Kidney (tissue), 14 donors: ENCODE measurements around the gene AHDC1. TPM values are rescaled to one million over a fixed set of nuclear protein-coding genes. Genes with fewer than 3 reads are reported as not detected.
"Not testable (repeated sequence)": the region's sequence is repeated elsewhere in the genome, so short reads cannot be mapped to it uniquely, and the experiment has no call there.

ENCODE experiments used
- DNase-seq, 5 donors: peaks; one replicate each; pipeline ENCODE4 v3.0.0-alpha.2; 2013 to 2020
- FAIRE-seq: peaks from 2 replicates; lab custom pipeline; 2012; peaks lifted over from hg19 to GRCh38; lab: Jason Lieb, UNC
- H3K27ac ChIP-seq, 2 donors: one replicate each; pipeline ENCODE4 v1.7.0; 2013; ENCODE audit warnings: low read depth in 2 of 2, low read length in 2 of 2, inconsistent platforms in 1 of 2
- H3K27me3 ChIP-seq: one replicate; pipeline ENCODE4 v1.7.1; 2013; ENCODE audit warnings: low read length, inconsistent platforms; ENCODE audit not compliant: control insufficient read depth, insufficient read depth
- H3K36me3 ChIP-seq, 3 donors: one replicate each; pipeline versions ENCODE4 v1.7.0 to v1.7.1; 2013; ENCODE audit warnings: low read length in 3 of 3, control low read depth in 1 of 3, inconsistent platforms in 1 of 3; ENCODE audit not compliant: insufficient read depth in 3 of 3, control insufficient read depth in 2 of 3
- H3K4me1 ChIP-seq, 3 donors: one replicate each; pipeline versions ENCODE4 v1.7.0 to v1.7.1; 2013; ENCODE audit warnings: low read length in 3 of 3, inconsistent platforms in 1 of 3, low read depth in 1 of 3; ENCODE audit not compliant: control insufficient read depth in 2 of 3, insufficient read depth in 2 of 3
- H3K4me3 ChIP-seq, 3 donors: one replicate each; pipeline versions ENCODE4 v1.7.0 to v1.8.1; 2013; ENCODE audit warnings: low read length in 3 of 3, control low read depth in 1 of 3, inconsistent platforms in 1 of 3
- H3K9ac ChIP-seq, 3 donors: one replicate each; pipeline versions ENCODE4 v1.7.0 to v1.7.1; 2013; ENCODE audit warnings: low read length in 3 of 3, control low read depth in 1 of 3, inconsistent platforms in 1 of 3
- H3K9me3 ChIP-seq, 3 donors: one replicate each; pipeline versions ENCODE4 v1.7.0 to v1.7.1; 2013; ENCODE audit warnings: low read length in 3 of 3, control low read depth in 1 of 3, inconsistent platforms in 1 of 3; ENCODE audit not compliant: control insufficient read depth in 2 of 3, insufficient read depth in 1 of 3
- intact Hi-C: fragments of 100-400 bp; cut with DNase I; formaldehyde crosslinking; loops from one replicate; pipeline ENCODE4 v1.11.1; 2022
- polyA plus RNA-seq: library from polyadenylated mRNA; stranded (reverse); fragments of 350-450 nt; fragmentation: Illumina TruSeq; extraction: RNeasy Lipid Tissue Mini Kit (QIAGEN cat#74804); gene quantifications from one replicate; pipeline ENCODE4 v1.2.3, GENCODE V29; 2014; ENCODE audit warnings: low read depth, low replicate concordance; ENCODE audit not compliant: insufficient read depth
- total RNA-seq: library from RNA; stranded (reverse); fragmentation: NEBNext Ultra II Directional; extraction: Animal tissue kit (Norgen Biotek cat#: 25700); gene quantifications from one replicate; pipeline ENCODE4 v1.2.1, GENCODE V29; 2021
- TF ChIP-seq, protein P1 (sequence below): IDR thresholded peaks from 3 replicates; pipeline ENCODE4 v1.5.1; 2012; ENCODE audit warnings: mild to moderate bottlenecking, moderate library complexity, borderline replicate concordance; ENCODE audit not compliant: insufficient read depth; ENCODE audit errors: extremely low read depth
- donor health status: control.
- donor health status: control.
- donor health status: control.
- donor health status: control.
- donor health status: control.
- donor health status: DM: yes; HTN: yes; CAD: no.
- donor health status: Normal renal cell carcinoma (clear cell type).

AHDC1 gene
- total and polyA plus RNA-seq, 2 donors from 2014 or later = 8.5 to 48.2 TPM

DNA sequence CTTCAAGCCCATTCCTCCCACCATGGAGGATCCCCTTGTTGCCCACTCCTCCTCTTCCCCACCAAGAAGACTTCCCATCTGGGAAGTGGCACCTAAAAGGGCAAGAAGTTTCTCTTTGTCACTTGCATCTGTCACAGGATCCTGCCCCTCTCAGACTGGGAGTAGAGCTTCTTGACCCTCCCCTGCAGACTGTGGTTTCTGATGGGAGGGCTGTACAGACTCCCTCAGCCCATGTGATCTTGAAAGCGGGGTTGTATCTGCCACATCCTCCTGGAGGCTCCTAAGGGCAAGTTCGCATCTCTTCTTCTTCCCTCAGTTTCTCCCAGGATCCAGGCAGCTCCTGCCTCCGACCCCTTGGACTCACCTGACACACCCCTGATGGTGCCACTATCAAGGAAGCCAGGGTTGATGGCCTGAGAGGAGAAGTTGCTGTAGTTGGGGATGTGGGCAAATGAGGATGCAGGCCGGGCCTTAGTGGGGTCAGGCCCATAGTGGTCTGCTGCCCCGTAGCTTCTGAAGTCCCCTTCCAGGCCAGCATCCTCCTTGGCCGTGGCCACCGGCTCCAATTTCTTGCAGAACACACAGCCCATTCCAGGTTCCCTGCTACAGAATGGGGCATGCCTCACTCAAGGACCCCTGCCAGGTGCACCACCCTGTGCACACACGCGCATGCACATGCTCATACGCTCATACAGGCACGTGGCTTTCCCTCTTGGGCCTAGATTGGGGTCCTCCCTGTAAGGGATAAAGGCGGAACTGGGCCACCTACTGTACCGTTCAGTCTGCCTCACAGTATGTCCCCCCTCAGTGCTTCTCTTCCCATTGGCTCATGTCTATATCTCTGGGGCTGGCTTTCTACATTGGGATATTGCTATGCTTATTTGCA is 19.6 kb upstream of the AHDC1 start:
- DNase-seq (no peak), FAIRE-seq (no peak)
- H3K36me3 ChIP-seq = no peaks in the 10 kb centered on the region
- no peak overlapping the region for H3K9ac ChIP-seq
- intact Hi-C loops = no loop called here
- TF ChIP-seq, protein P1, sequence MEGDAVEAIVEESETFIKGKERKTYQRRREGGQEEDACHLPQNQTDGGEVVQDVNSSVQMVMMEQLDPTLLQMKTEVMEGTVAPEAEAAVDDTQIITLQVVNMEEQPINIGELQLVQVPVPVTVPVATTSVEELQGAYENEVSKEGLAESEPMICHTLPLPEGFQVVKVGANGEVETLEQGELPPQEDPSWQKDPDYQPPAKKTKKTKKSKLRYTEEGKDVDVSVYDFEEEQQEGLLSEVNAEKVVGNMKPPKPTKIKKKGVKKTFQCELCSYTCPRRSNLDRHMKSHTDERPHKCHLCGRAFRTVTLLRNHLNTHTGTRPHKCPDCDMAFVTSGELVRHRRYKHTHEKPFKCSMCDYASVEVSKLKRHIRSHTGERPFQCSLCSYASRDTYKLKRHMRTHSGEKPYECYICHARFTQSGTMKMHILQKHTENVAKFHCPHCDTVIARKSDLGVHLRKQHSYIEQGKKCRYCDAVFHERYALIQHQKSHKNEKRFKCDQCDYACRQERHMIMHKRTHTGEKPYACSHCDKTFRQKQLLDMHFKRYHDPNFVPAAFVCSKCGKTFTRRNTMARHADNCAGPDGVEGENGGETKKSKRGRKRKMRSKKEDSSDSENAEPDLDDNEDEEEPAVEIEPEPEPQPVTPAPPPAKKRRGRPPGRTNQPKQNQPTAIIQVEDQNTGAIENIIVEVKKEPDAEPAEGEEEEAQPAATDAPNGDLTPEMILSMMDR = no peak
- H3K4me1 ChIP-seq = peaks cover 0 to 2% (median 0%) of the 10 kb centered on the region in 3 donors
- no peaks in the 10 kb centered on the region for H3K9me3 ChIP-seq
- H3K27ac ChIP-seq = no peak overlapping the region
- no peaks in the 10 kb centered on the region for H3K27me3 ChIP-seq
- H3K4me3 ChIP-seq = no peak overlapping the region

GRCh38 chr1:27622828-27623227 is 18.9 kb upstream of the AHDC1 start:
- intact Hi-C loops = no loop called here
- TF ChIP-seq, protein P1 = no peak
- Histone ChIP-seq H3K4me3 (no peak overlapping the region), H3K9ac (no peak overlapping the region), H3K4me1 (peaks cover 0 to 2% (median 0%) of the 10 kb centered on the region in 3 donors), H3K9me3 (no peaks in the 10 kb centered on the region), H3K36me3 (no peaks in the 10 kb centered on the region), H3K27ac (no peak overlapping the region), H3K27me3 (no peaks in the 10 kb centered on the region)
- no peak for DNase-seq
- no peak for FAIRE-seq

DNA sequence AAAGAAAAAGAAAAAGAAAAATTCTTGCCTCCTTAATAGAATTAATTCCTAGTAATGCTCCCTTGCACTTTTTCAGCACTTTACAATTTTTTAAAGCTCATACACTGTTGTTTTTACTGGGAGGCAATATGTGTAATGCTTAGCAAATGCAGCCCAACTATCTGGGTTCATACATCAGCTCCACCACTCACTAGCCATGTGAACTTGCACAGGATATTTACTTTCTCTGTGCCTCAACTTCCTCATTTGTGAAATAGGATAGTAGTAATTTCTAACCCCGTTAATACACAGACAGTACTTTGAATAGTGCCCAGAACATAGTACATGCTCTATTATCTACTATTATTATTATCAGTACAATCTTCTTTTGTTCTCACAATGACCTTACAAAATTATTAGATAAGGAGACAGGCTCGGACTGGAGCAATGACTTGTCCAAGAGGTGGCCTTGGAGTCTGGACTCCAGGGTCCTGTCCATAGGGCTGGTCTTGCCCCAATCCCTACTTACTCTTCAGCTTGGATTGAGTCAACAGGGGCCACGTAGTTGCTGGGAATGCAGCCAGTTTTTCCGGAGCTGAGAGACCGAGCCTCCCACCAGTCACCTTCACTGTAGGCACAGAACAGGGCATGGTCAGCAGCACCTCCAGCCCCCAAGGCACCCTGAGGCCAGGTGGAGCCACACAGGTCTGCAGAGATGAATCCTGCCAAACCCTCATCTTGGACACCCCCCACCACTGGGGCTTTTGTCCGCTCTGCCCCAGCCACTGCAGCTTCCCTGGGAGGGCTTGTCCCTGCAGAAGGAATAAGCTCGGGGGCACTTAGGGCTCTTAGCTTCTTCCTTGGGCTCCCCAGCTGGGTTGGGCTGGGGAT is 17.3 kb upstream of the AHDC1 start:
- intact Hi-C loops = no loop called here

DNA sequence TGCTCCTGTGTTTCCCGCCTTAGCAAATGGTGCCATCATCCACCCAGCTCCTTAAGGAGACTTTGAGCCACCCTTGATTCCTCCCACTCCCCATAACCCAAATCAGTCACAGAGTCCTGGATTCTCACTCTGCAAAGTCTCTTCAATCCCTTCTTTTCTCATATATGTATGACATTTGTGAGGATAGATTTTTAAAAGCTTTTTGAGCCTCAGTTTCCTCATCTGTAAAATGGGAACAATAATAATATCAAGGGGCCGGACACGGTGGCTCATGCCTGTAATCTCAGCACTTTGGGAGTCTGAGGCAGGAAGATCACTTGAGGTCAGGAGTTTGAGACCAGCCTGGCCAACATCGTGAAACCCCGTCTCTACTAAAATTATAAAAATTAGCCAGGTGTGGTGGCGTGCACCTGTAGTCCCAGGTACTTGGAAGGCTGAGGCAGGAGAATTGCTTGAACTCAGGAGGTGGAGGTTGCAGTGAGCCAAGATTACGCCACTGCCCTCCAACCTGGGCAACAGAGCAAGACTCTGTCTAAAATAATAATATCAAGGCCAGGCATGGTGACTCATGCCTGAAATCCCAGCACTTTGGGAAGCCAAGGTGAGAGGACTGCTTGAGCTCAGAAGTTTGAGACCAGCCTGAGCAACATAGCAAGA is 16.0 kb upstream of the AHDC1 start:
- not testable (repeated sequence) for H3K36me3 ChIP-seq, H3K27me3 ChIP-seq, H3K4me3 ChIP-seq, H3K9me3 ChIP-seq, H3K4me1 ChIP-seq, H3K9ac ChIP-seq, FAIRE-seq, H3K27ac ChIP-seq, DNase-seq
- intact Hi-C loops = loop anchor here (10.0 kb wide), 1 partner anchor 205 kb away; no protein-coding TSS in a partner anchor

More for the DNA sequence above, 17.3 kb upstream of the AHDC1 start:
- no peaks in the 10 kb centered on the region for H3K27me3 ChIP-seq
- H3K4me1 ChIP-seq = peaks cover 0 to 2% (median 0%) of the 10 kb centered on the region in 3 donors
- DNase-seq (no peak), FAIRE-seq (no peak)
- no peak overlapping the region for H3K9ac ChIP-seq
- H3K4me3 ChIP-seq = no peak overlapping the region
- TF ChIP-seq, protein P1 = no peak
- H3K27ac ChIP-seq = no peak overlapping the region
- no peaks in the 10 kb centered on the region for H3K36me3 ChIP-seq
- no peaks in the 10 kb centered on the region for H3K9me3 ChIP-seq
